ENCODE results near the gene SYT17. TPM values are rescaled to one million over a fixed set of nuclear protein-coding genes. Genes with fewer than 3 reads are reported as not detected.

SYT17 gene
- total RNA-seq, 1 donor from 2014 or later, result 4.4 TPM

- no peak for DNase-seq (ENCODE audit: low read depth in 2 of 2)
Observed at GRCh38 chr16:19245326-19245925, 77.4 kb downstream of the SYT17 start.

- no peak for DNase-seq (ENCODE audit: low read depth in 2 of 2)
Observed at GRCh38 chr16:19252904-19253303, 84.9 kb downstream of the SYT17 start.

DNA sequence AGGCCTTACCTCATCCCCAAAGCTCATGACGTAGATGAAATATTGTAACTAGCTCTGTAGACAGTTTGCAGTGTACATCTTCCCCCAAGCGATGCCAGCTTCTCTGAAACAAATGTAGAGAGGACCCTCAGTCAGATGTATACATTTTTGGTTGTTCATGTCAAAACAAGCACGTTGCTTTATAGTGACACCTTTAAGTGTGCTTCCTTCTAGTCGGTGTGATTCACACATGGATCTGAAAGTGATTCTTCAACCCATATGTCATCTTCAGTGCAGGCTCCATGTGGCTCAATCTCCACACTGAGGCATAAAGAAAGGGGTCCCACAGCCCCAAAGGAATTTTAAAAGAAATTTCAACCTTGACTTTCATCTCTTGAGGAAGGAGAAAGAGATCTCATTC lies 86.6 kb downstream of the SYT17 start:
- DNase-seq (ENCODE audit: low read depth in 2 of 2), result no peak

DNA sequence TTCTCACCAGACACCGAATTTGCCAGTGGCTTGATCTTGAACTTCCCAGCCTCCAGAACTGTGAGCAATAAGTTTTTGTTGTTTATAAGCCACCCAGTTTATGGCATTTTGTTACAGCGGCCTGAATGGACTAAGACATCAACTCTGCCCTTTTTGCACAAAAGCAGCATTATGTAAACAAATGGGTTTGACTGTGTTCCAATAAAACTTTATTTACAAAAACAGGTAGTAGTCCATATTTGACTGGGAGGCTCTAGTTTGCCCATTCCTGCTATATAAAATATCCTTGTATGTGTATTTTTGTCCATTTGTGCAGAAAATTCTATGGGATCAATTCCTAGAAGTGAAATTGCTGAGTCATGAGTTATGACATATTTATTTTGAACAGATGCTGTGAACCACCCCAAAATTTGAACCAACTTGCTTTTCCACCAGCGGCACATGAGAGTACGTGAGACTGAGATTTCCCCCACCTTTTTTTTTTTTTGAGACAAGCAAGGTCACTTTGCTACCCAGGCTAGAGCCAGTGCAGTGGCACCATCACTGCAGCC lies 96.2 kb downstream of the SYT17 start:
- no peak for DNase-seq (ENCODE audit: low read depth in 2 of 2)

- no peak for DNase-seq (ENCODE audit: low read depth in 2 of 2)
Observed at GRCh38 chr16:19265380-19265930, 97.4 kb downstream of the SYT17 start.

GRCh38 chr16:19266774-19267173 lies 98.7 kb downstream of the SYT17 start:
- DNase-seq (ENCODE audit: low read depth in 2 of 2), result no peak

DNA sequence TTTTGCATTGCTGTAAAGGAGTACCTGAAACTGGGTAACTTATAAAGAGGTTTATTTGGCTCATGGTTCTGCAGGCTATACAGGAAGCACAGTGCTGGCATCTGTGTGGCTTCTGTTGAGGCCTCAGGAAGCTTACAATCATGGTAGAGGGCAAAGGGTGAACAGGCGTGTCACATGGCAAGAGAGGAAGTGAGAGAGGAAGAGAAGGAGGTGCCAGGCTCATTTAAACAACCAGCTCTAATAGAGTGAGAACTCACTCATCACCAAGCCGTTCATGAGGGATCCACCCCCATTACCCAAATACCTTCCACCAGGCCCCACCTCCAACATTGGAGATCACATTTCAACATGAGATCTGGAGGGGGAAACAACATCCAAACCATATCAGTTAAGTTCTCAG lies 101.1 kb downstream of the SYT17 start:
- no peak for DNase-seq (ENCODE audit: low read depth in 2 of 2)

- no peak for DNase-seq (ENCODE audit: low read depth in 2 of 2)
Observed at GRCh38 chr16:19274165-19274797, 106.2 kb downstream of the SYT17 start.

DNA sequence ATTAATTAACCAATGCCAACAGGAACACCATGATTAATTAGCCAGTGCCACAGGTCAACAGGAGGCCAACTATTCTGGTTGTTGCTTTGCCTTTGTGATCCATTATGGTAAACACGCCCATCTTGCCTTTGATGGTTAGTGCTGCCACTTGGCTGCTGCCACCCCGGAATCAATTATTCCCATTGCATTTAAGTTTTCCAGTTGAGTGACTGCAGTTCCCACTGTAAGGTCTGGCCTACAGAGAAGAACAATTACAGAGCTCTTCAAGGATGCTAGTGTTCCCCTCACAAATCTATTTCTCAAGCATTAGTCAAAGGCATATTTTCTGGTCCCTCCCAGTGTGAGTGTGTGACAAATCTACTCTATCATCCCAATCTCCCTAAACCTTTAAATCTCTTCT lies 110.4 kb downstream of the SYT17 start:
- DNase-seq (ENCODE audit: low read depth in 2 of 2), result no peak

DNA sequence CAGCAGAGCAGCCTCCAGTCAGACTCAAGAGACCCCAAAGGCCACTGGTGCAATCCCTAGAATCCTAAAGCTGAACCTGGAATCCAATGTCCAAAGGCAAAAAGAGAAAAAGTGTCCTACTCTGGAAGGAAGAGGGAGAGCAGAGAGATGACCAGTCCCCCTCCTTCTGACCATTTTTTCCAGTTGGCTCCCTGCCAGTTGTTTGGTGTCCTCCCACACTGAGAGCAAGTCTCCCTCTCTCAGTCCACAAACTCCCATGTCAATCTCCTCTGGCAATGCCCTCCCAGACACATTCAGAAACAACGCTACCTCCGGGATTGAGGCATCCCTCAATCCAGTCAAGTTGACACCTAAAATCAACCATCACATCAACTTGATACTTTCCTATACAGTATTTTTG lies 113.2 kb downstream of the SYT17 start:
- DNase-seq (ENCODE audit: low read depth in 2 of 2), result no peak

DNA sequence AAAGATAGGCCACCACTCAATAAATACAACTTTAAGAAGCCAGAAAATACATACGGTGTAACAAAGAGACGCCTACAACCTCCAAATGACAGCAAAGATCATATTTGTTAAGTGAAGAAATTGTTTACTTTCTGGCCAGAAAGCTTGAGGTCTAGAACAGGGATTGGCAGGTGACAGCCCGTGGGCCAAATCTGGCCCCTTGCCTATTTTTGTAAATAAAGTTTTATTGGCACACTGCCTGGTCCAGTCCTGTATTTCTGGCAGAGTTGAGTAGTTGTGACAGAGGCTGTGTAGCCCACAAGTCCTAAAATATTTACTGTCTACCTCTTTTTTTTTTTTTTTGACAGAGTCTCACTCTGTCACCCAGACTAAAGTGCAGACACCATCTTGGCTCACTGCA lies 114.1 kb downstream of the SYT17 start:
- DNase-seq (ENCODE audit: low read depth in 2 of 2), result no peak

- no peak for DNase-seq (ENCODE audit: low read depth in 2 of 2)
Observed at GRCh38 chr16:19283637-19284036, 115.6 kb downstream of the SYT17 start.

GRCh38 chr16:19284207-19284606 lies 116.2 kb downstream of the SYT17 start:
- no peak for DNase-seq (ENCODE audit: low read depth in 2 of 2)

GRCh38 chr16:19285431-19285830 lies 117.4 kb downstream of the SYT17 start, which contains the start of gene CLEC19A:
Gene CLEC19A (plus strand): TSS chr16:19285731. CDS start chr16:19285852, 121 bp downstream.
- no peak for DNase-seq (ENCODE audit: low read depth in 2 of 2)

- no peak for DNase-seq (ENCODE audit: low read depth in 2 of 2)
Observed at GRCh38 chr16:19286827-19287226, 118.8 kb downstream of the SYT17 start.

GRCh38 chr16:19287241-19287640 lies 119.2 kb downstream of the SYT17 start:
- DNase-seq (ENCODE audit: low read depth in 2 of 2), result no peak

GRCh38 chr16:19288872-19289799 lies 121.1 kb downstream of the SYT17 start:
- DNase-seq (ENCODE audit: low read depth in 2 of 2), result no peak

- no peak for DNase-seq (ENCODE audit: low read depth in 2 of 2)
Observed at GRCh38 chr16:19289811-19290485, 121.9 kb downstream of the SYT17 start.

- no peak for DNase-seq (ENCODE audit: low read depth in 2 of 2)
Observed at GRCh38 chr16:19290860-19291259, 122.8 kb downstream of the SYT17 start.

DNA sequence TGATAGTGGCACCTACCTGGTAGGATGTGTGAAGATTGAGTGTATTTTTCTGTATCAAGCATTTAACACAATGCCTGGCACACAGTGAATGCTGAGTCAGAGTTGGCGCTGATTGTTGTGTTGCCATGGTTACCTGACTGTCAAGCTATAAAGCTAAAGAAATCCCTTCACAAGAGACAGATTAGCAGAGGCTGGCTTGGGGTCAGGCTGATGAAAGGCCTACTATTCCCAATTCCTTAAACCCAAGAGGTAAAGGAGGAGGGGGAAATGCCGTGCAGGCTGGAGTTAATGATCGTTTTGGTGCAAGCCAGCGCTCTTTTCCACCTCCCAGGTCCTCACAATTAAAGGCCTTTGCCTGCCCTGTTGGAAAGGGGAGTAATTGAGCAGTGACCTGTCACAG lies 123.4 kb downstream of the SYT17 start:
- peak; percentile 29 to 56 for DNase-seq (ENCODE audit: low read depth in 2 of 2)

DNA sequence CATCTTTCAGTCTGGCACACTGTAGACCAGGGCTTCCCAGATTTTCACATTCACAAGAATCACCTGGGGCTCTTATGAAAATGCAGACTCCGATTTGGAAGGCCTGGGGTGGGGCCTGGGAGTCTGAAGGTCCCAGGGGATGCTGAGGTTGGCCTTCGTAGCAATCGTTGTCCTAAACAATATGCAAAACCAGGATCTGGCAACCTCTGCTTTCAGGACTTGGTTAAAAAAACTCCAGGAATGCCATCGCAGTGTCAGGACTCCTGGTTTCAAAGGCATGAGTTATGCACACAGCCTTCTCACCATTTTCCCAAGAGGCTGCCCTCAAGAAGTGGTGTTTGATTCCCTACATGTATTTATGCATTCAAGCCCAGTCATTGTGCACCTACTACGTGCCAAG lies 124.1 kb downstream of the SYT17 start:
- no peak for DNase-seq (ENCODE audit: low read depth in 2 of 2)

All from lung microvascular endothelial cell (primary cell).